Sigmoid colon (tissue), 3 donors: ENCODE data around the gene MAP3K7.

Experiments used
- POLR2A ChIP-seq, 2 donors: fragments of 450-650 bp; IDR thresholded peaks; one replicate each; pipeline ENCODE4 v1.6.1; 2016; ENCODE audit warnings: antibody characterized with exemption in 2 of 2, mild to moderate bottlenecking in 2 of 2, moderate library complexity in 2 of 2
- TF ChIP-seq, protein P1 (sequence below), 4 experiments: fragments of 450-650 bp in 3 of 4; fragments of 200-600 bp in 1 of 4; IDR thresholded peaks; one replicate each; pipeline ENCODE4 v1.5.1; 2016 to 2019; ENCODE audit warnings: antibody characterized with exemption in 4 of 4, mild to moderate bottlenecking in 3 of 4, moderate library complexity in 2 of 4

DNA sequence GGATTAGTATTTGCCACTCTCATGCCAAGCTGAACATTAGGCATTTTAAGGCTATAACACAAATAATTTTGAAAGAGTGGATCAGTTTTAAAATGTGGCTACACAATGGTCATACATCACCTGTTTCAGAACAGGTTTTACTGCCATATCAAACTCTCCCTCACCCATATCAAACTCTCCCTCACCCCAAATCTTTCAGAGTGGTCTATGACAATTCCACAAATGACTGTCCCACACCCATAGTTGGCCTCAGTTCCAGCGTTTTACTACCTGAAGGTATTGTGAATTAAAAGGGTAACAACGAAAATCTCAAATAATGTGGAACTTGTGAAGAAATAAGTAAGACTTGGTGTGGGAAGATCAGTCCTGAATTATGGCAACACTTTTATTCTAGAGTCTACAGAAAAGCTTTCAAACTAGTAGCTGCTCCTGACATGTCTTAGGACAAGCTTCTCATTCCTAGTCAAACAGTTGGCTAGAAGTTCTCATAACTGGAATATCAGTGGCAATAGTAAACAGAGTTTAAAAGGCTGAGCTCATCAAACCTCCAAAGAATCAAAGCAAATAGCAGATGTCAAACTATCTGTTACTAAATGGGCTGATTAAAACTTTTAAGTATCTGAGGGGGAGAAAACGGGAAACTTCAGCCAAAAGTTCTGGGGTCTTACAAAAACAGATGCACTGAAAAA lies 52.4 kb downstream of the MAP3K7 start:
- no peak for TF ChIP-seq POLR2A (IDR thresholded peaks at IDR 0.05)
- TF ChIP-seq, protein P1, sequence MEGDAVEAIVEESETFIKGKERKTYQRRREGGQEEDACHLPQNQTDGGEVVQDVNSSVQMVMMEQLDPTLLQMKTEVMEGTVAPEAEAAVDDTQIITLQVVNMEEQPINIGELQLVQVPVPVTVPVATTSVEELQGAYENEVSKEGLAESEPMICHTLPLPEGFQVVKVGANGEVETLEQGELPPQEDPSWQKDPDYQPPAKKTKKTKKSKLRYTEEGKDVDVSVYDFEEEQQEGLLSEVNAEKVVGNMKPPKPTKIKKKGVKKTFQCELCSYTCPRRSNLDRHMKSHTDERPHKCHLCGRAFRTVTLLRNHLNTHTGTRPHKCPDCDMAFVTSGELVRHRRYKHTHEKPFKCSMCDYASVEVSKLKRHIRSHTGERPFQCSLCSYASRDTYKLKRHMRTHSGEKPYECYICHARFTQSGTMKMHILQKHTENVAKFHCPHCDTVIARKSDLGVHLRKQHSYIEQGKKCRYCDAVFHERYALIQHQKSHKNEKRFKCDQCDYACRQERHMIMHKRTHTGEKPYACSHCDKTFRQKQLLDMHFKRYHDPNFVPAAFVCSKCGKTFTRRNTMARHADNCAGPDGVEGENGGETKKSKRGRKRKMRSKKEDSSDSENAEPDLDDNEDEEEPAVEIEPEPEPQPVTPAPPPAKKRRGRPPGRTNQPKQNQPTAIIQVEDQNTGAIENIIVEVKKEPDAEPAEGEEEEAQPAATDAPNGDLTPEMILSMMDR (IDR thresholded peaks at IDR 0.05), result no peak
